Liver (tissue), 3 donors: Measurements from ENCODE around the gene IRF2.

ENCODE experiments used
- CTCF ChIP-seq: fragments of 150-350 bp; IDR thresholded peaks from 2 replicates; pipeline ENCODE4 v1.5.1; 2017; ENCODE audit warnings: improper control_type of control experiment, low read depth, low read length; ENCODE audit not compliant: missing input control
- SP1 ChIP-seq: IDR thresholded peaks from 2 replicates; pipeline ENCODE4 v1.6.1; 2018; ENCODE audit warnings: antibody characterized with exemption, mild to moderate bottlenecking
- donor health status: healthy.
- donor health status: healthy.

DNA sequence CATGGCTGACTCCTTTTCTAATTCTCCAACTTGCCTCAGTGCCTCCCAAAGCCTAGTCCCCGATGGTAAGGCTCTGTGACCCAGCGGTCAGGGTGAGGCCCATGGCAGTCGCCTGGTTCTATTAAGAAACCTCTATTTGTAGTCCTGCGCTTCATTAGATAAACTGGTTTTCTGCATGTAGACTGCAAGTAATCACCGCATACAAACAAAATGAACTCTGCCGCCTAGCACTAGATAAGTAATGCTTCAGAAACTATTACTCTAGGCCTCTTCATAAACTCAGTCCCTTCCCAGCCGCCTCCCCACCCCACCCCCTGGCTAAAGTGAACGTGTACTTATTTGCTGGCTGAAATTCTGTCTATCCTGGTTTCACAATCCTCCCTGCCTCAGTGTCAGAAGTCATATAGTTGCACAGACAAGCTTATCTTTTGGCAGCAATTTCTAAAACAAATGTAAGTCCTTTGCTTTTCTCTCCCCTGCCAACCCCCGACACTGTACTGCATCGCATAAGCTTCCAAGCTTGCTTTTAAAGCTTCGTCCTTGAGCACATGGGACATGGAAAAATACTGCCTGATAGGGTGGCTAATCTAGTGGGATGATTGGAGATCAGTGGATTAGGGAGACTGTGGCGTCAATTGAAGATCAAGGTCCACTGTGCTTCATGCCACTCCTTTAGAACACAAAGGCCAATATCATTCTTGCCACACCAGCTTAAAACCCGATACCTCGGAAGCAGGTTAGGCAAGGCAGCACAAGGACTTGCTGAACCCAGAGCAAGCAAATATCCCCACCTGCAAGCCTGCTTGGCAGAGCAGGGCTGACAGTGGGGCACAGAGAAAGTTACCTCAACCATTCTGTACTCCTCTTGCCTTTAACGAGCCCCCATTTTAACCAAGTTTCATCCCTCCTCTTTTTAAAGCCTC is 125.8 kb downstream of the IRF2 start:
- peak; percentile 9 for TF ChIP-seq CTCF
- peak; percentile 100 for TF ChIP-seq SP1
